OCI-LY7 (cell line): Measurements from ENCODE around the gene VMAC. TPM values are rescaled to one million over a fixed set of nuclear protein-coding genes. Genes with fewer than 3 reads are reported as not detected.
"Not testable (repeated sequence)": the region's sequence is repeated elsewhere in the genome, so short reads cannot be mapped to it uniquely, and the experiment has no call there.

Source experiments
- BruUV-seq: library from RNA; stranded (reverse); fragments of 400-500 nt; replicated peaks from 2 replicates; lab custom pipeline; 2021; lab: Mats Ljungman, UMichigan
- CTCF ChIA-PET: fragments of 300-600 bp; sonication (Branson Sonifier 250); formaldehyde crosslinking; loops from one replicate; lab custom pipeline; 2022; ENCODE audit warnings: antibody characterized with exemption; ENCODE audit not compliant: unreplicated experiment; lab: Charles Lee
- POLR2A ChIA-PET: fragments of 300-600 bp; sonication (Branson Sonifier 250); formaldehyde crosslinking; loops from one replicate; lab custom pipeline; 2022; ENCODE audit warnings: antibody characterized with exemption; lab: Charles Lee
- DNase-seq: peaks from one replicate; pipeline ENCODE4 v3.0.0-alpha.2; 2015; ENCODE audit warnings: low spot score
- H2AFZ ChIP-seq: fragments of 200-600 bp; sonication (generic), shearing (Covaris generic); 2 replicates; pipeline ENCODE4 v1.6.1; 2014; ENCODE audit warnings: mild to moderate bottlenecking, antibody characterized with exemption, low read length, moderate library complexity
- H3K27ac ChIP-seq: fragments of 200-600 bp; sonication (generic); 2 replicates; pipeline ENCODE4 v1.5.1; 2014; ENCODE audit warnings: mixed run types, low read depth, mild to moderate bottlenecking, moderate library complexity, low read length, inconsistent platforms; ENCODE audit not compliant: poor library complexity, severe bottlenecking
- H3K36me3 ChIP-seq: fragments of 200-600 bp; sonication (generic); 2 replicates; pipeline ENCODE4 v1.6.1; 2014; ENCODE audit warnings: mild to moderate bottlenecking, antibody characterized with exemption, low read length, moderate library complexity, mixed read lengths; ENCODE audit not compliant: insufficient read depth
- H3K4me1 ChIP-seq: fragments of 200-600 bp; sonication (generic); 2 replicates; pipeline ENCODE4 v1.5.1; 2014; ENCODE audit warnings: mild to moderate bottlenecking, low read length; ENCODE audit not compliant: insufficient read depth, poor library complexity, severe bottlenecking
- H3K4me2 ChIP-seq: fragments of 200-600 bp; sonication (generic); 2 replicates; pipeline ENCODE4 v1.6.1; 2014; ENCODE audit warnings: mild to moderate bottlenecking, low read length
- H3K4me3 ChIP-seq: fragments of 200-600 bp; sonication (generic); 2 replicates; pipeline ENCODE4 v1.5.1; 2014; ENCODE audit warnings: mild to moderate bottlenecking, low read depth, low read length; ENCODE audit not compliant: poor library complexity, severe bottlenecking
- H3K79me2 ChIP-seq: fragments of 200-600 bp; sonication (generic); 2 replicates; pipeline ENCODE4 v1.6.1; 2016; ENCODE audit warnings: low read depth, mild to moderate bottlenecking, low read length, moderate library complexity, mixed read lengths; ENCODE audit not compliant: insufficient read depth
- H3K9me2 ChIP-seq: fragments of 200-600 bp; sonication (generic); 2 replicates; pipeline ENCODE4 v1.6.1; 2016; ENCODE audit warnings: mild to moderate bottlenecking, low read length, mixed read lengths; ENCODE audit not compliant: insufficient read depth
- H3K9me3 ChIP-seq: fragments of 200-600 bp; sonication (generic); 2 replicates; pipeline ENCODE4 v1.6.1; 2014; ENCODE audit warnings: mild to moderate bottlenecking, mixed run types, low read length, mixed read lengths
- H4K20me1 ChIP-seq: fragments of 200-600 bp; sonication (generic); 2 replicates; pipeline ENCODE4 v1.6.1; 2014; ENCODE audit warnings: mild to moderate bottlenecking, antibody characterized with exemption, low read length, moderate library complexity, mixed read lengths; ENCODE audit not compliant: insufficient read depth
- EZH2phosphoT487 ChIP-seq: fragments of 200-600 bp; sonication (generic); IDR thresholded peaks from 2 replicates; pipeline ENCODE4 v1.6.1; 2018; ENCODE audit warnings: low read depth, borderline replicate concordance, mild to moderate bottlenecking, mixed run types, antibody characterized with exemption, low read length, moderate library complexity, mixed read lengths
- intact Hi-C: fragments of 100-400 bp; cut with micrococcal nuclease; formaldehyde crosslinking; loops from one replicate; pipeline ENCODE4 v1.10.0; 2022; ENCODE audit not compliant: unreplicated experiment
- total RNA-seq, 2 experiments: library from RNA; depleted of rRNA in 1 of 2; stranded (reverse); fragments of >200 nt in 1 of 2; shearing (Covaris generic) in 1 of 2; gene quantifications; 2 replicates each; pipeline ENCODE4 v1.2.3, GENCODE V29; 2014 to 2022
- TF ChIP-seq, protein P1 (sequence below): fragments of 200-600 bp; sonication (generic); conservative IDR thresholded peaks from 2 replicates; pipeline ENCODE4 v1.5.1; 2014; ENCODE audit warnings: mild to moderate bottlenecking, antibody characterized with exemption, low read length, moderate library complexity, mixed read lengths

Gene VMAC
- total RNA-seq, 2 experiments from 2014 or later = 6.0 to 6.8 TPM

DNA sequence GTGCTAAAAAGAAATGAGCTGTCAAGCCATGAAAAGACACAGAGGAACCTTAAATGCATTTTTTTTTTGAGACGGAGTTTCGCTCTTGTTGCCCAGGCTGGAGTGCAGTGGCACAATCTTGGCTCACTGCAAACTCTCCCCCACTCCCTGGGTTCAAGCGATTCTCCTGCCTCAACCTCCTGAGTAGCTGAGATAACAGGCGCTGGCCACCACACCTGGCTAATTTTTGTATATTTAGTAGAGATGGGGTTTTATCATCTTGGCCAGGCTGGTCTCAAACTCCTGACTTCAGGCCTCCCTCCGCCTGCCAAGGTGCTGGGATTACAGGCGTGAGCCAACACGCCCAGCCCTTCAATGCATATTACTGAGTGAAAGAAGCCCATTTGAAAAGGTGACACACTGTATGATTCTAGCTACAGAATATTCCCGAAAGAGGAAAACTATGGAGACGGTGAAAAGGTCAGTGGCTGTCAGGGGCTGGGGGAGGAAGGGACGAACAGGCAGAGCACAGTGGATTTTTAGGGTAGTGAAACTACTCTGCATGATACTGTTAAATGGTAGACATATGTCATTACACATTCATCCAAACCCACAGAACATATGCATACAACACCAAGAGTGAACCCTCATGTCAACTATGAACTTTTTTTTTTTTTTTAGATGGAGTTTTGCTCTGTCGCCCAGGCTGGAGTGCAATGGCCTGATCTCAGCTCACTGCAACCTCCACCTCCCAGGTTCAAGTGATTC lies 20.4 kb upstream of the VMAC start:
- H3K36me3 ChIP-seq, intact Hi-C loops, H4K20me1 ChIP-seq, H3K27ac ChIP-seq, H3K9me2 ChIP-seq, H3K4me1 ChIP-seq, H2AFZ ChIP-seq, H3K79me2 ChIP-seq, H3K4me2 ChIP-seq, H3K4me3 ChIP-seq, BruUV-seq, POLR2A ChIA-PET, H3K9me3 ChIP-seq: not testable (repeated sequence)
- peak; percentile 29 for DNase-seq
- CTCF ChIA-PET = interaction anchor here (0.6 kb wide), 1 partner anchor 81 kb away, joined by 3 read pairs; no protein-coding TSS in a partner anchor

DNA sequence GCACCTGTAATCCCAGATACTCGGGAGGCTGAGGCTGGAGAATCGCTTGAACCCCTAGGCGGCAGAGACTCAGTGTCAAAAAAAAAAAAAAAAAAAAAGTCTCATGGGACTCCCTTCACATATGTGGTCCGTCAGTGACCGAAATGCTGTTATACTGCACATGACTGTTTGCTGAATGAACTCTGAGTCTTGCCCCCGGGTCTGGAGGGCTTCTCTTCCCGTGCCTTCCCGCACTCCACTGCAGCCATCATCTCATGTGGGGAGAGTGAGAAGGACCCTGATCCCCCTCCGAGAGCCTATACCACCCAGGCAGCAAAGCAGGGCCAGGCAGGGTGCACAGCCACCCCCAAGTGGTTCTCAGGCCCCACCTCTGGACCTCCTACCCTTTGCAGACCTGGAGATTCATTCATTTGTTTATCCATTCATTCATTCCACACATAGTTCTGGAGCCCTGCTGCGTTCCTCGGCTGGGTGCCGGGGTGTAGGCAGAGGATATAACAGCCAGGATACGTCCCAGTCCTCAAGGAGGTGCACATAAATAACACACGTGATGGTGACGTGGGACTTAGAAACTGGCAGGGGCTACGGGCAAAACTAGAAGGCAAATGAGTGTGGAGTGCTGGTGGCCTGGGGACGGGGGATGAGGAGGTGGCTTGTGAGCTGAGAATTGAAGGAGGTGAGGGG lies 15.2 kb upstream of the VMAC start:
- BruUV-seq = no TSS peak
- no peak overlapping the region for H2AFZ ChIP-seq
- ChIA-PET CTCF (no interaction called here), POLR2A (no interaction called here)
- intact Hi-C loops = no loop called here
- no peaks in the 10 kb centered on the region for H3K36me3 ChIP-seq
- H3K79me2 ChIP-seq = no peaks in the 10 kb centered on the region
- H3K27ac ChIP-seq = no peak overlapping the region
- no peaks in the 10 kb centered on the region for H4K20me1 ChIP-seq
- no peak for DNase-seq
- no peak overlapping the region for H3K4me3 ChIP-seq
- H3K4me2 ChIP-seq = no peak overlapping the region
- H3K4me1 ChIP-seq = no peaks in the 10 kb centered on the region
- no peak for TF ChIP-seq EZH2phosphoT487
- TF ChIP-seq, protein P1, sequence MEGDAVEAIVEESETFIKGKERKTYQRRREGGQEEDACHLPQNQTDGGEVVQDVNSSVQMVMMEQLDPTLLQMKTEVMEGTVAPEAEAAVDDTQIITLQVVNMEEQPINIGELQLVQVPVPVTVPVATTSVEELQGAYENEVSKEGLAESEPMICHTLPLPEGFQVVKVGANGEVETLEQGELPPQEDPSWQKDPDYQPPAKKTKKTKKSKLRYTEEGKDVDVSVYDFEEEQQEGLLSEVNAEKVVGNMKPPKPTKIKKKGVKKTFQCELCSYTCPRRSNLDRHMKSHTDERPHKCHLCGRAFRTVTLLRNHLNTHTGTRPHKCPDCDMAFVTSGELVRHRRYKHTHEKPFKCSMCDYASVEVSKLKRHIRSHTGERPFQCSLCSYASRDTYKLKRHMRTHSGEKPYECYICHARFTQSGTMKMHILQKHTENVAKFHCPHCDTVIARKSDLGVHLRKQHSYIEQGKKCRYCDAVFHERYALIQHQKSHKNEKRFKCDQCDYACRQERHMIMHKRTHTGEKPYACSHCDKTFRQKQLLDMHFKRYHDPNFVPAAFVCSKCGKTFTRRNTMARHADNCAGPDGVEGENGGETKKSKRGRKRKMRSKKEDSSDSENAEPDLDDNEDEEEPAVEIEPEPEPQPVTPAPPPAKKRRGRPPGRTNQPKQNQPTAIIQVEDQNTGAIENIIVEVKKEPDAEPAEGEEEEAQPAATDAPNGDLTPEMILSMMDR = no peak
- no peaks in the 10 kb centered on the region for H3K9me2 ChIP-seq
- H3K9me3 ChIP-seq = no peaks in the 10 kb centered on the region

DNA sequence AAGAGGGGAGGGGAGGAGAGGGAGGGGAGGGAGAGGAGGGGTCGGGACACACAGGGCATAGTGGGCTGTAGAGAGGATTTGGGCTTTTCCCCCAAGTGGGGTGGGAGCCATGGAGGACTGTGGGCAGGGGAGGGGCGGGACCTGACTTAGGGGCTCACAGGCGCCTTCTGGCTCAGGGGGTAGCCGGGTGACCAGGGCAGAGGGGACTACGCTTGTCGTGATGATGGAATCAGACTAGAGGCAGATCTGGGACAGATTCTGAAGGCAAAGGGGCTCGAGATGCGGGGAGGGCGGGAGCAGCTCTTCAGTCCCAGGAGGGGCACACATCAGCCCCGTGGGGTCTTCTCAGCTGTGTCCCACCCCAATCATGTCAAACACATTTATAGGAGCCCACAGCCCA lies 14.6 kb upstream of the VMAC start:
- Histone ChIP-seq H3K4me1 (no peaks in the 10 kb centered on the region), H2AFZ (no peak overlapping the region), H3K4me2 (no peak overlapping the region), H3K79me2 (no peaks in the 10 kb centered on the region), H4K20me1 (no peaks in the 10 kb centered on the region), H3K36me3 (0 out of 2 replicates have a peak, but pooled peaks cover 6% of the 10 kb centered on the region), H3K27ac (no peak overlapping the region), H3K9me2 (no peaks in the 10 kb centered on the region), H3K9me3 (no peaks in the 10 kb centered on the region), H3K4me3 (no peak overlapping the region)
- DNase-seq = no peak
- POLR2A ChIA-PET = interaction anchor here (0.6 kb wide), 1 partner anchor 93 kb away, joined by 3 read pairs; no protein-coding TSS in a partner anchor
- CTCF ChIA-PET = interaction anchor here (1.9 kb wide), 1 partner anchor 86 kb away, joined by 10 read pairs; no protein-coding TSS in a partner anchor
- intact Hi-C loops = no loop called here
- TF ChIP-seq, protein P1 = no peak
- no peak for TF ChIP-seq EZH2phosphoT487
- BruUV-seq = no TSS peak
